CD1c-positive myeloid dendritic cell (primary cell): ENCODE results near the gene EDEM2.
"Not testable (repeated sequence)": the region's sequence is repeated elsewhere in the genome, so short reads cannot be mapped to it uniquely, and the experiment has no call there.

Experiments used
- DNase-seq: peaks from one replicate; pipeline ENCODE4 v3.0.0-alpha.2; 2016; ENCODE audit errors: extremely low spot score

Gene EDEM2

GRCh38 chr20:35146920-35147574 is at the start of gene EDEM2:
TSS of gene EDEM2 (minus strand) at chr20:35147336. CDS start at chr20:35147258, 78 bp downstream.
- DNase-seq, result peak; percentile 98

GRCh38 chr20:35196313-35196712 is 49.2 kb upstream of the EDEM2 start:
- no peak for DNase-seq

GRCh38 chr20:35193031-35193791 is 46.1 kb upstream of the EDEM2 start:
- DNase-seq, result not testable (repeated sequence)

- no peak for DNase-seq
Observed at GRCh38 chr20:35192118-35192872, 45.2 kb upstream of the EDEM2 start.

GRCh38 chr20:35191419-35192117 is 44.4 kb upstream of the EDEM2 start:
- DNase-seq, result no peak

GRCh38 chr20:35190556-35190955 is 43.4 kb upstream of the EDEM2 start:
- no peak for DNase-seq

- DNase-seq, result not testable (repeated sequence)
Observed at GRCh38 chr20:35189223-35189622, 42.1 kb upstream of the EDEM2 start.

GRCh38 chr20:35187584-35188190 is 40.6 kb upstream of the EDEM2 start:
- no peak for DNase-seq

GRCh38 chr20:35186691-35187289 is 39.7 kb upstream of the EDEM2 start:
- DNase-seq, result not testable (repeated sequence)

GRCh38 chr20:35181731-35182130 is 34.6 kb upstream of the EDEM2 start:
- no peak for DNase-seq

- no peak for DNase-seq
Observed at GRCh38 chr20:35180266-35180665, 33.1 kb upstream of the EDEM2 start.

GRCh38 chr20:35179292-35180212 is 32.4 kb upstream of the EDEM2 start:
- no peak for DNase-seq

GRCh38 chr20:35176132-35176531 is 29.0 kb upstream of the EDEM2 start:
- no peak for DNase-seq

- no peak for DNase-seq
Observed at GRCh38 chr20:35174458-35175216, 27.5 kb upstream of the EDEM2 start.

GRCh38 chr20:35173576-35174192 is 26.5 kb upstream of the EDEM2 start:
- no peak for DNase-seq

GRCh38 chr20:35172434-35172806 is 25.3 kb upstream of the EDEM2 start:
- no peak for DNase-seq

- peak; percentile 69 for DNase-seq
Observed at GRCh38 chr20:35171753-35172433, 24.8 kb upstream of the EDEM2 start, which contains the start of gene PROCR. TSS of gene PROCR (plus strand) at chr20:35172072. CDS start at chr20:35172155, 83 bp downstream.

- no peak for DNase-seq
Observed at GRCh38 chr20:35171438-35171752, 24.3 kb upstream of the EDEM2 start.
